Measurements from ENCODE around the gene HSPBAP1.
A peak's percentile ranks its signal among the peaks of the same experiment; 100 is the strongest.
"Not testable (repeated sequence)": the region's sequence is repeated elsewhere in the genome, so short reads cannot be mapped to it uniquely, and the experiment has no call there.

The HSPBAP1 gene

DNA sequence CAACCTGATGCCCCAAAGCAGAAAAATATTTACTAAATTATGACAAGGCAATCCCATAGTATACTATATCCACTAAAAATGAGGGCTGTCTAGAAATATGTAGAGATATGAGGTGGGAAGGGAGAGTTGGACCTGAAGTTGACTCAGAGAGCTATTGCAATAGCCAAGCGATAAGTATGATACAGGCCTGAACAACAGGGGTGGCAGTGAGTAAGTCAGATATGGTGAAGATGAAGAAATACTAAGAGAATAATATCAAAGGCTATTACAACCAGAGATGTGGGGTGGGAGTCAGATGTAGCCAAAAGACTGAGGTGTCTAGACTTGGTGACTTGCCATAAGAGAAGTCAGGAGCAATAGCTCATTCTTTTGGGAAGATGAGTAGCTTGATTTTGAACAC, 9.2 kb downstream of the HSPBAP1 start:
- DNase-seq (ENCODE audit: low spot score): no peak

DNA sequence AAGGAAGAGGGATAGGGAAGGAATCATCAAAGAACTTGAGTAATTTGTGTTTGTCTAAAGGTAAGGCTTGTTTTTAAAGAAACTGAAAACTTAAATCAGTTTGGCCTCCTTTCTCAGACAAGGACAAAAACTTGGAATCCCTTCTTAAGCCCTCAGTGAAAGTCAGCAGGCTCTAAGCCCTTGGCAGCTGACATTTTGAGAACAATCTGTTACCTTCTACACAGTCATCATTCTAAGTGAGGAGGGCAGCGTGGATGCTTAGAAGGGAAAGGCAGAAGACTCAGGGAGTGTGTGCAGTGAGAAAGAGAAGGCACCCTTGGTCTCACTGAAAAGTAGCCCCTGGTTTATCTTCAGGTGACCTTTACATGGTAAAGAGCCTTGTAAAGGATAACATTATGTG, 10.8 kb downstream of the HSPBAP1 start:
- peak; percentile 34 for DNase-seq (ENCODE audit: low spot score)

DNA sequence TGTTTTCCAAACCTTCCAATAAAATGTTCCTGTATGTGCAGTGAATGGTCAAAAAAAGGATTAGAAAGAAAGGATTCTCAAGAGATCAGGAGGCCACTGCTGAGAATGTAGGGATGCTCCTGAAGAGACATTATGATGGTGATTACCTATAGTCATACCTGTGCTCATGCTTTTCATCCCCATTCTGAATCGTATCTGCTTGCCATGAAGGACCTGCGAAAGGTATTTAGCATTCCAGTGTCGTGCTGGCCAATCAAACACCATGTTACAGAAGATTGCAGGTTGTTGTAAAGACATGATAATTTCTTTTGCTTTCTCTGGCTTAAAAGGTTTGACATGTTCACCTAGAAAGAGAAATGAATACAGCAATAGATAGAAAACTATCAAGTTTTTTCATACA, 16.1 kb downstream of the HSPBAP1 start:
- no peak for DNase-seq (ENCODE audit: low spot score)

DNA sequence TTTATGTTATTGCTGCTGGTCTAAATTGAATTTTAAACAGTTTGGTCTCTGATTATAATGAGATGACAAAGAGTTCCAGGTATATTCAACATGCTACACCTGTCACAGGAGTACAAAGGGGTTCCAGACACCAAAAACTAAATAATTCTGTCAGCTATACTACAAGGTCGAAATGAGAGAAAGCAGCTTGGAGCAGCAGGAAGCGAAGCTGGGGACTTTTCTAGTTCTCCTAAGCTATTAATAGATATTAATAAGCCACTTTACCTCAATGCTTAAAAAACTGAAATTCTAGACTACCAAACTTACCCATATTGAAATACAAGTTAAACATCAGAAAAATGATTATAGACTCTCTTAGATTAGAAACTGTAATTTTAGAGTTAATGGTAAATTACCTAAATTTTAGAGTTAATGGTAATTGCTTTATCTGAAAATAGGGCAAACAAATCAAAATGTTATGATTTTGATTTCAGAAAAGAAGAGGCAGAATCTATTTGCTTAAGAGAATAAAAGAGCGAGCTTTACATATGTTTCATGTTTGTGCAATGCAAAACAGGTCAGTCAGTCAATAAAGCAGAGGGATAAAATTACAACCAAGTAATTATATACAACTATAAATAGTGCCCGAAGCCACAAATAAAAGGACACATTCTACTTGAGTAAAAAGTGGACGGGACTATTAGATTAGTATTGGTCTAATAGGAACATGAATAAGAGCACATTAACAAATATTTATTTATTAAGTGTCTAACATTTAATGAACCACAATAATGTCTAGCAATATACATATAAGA, 16.8 kb downstream of the HSPBAP1 start:
- DNase-seq (ENCODE audit: low spot score): no peak

DNA sequence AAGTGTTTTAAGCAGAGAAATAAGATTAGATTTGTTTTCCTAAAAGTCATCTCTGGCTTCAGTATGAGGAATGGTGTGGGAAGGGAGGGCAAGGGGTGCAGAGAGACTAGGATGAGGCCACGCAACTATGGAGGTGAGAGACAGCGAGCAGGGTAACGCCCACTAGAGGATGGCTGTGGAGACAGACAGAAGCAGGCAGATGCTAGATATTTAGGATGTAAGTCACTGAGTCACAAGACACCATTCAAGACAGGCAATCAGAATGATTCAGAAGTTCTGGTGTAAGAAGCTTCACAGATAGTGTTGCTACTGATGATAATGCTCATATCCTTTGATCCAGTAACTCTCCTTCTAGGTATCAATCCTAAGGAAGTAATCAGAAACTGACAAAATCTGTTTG, 19.1 kb downstream of the HSPBAP1 start:
- no peak for DNase-seq (ENCODE audit: low spot score)

DNA sequence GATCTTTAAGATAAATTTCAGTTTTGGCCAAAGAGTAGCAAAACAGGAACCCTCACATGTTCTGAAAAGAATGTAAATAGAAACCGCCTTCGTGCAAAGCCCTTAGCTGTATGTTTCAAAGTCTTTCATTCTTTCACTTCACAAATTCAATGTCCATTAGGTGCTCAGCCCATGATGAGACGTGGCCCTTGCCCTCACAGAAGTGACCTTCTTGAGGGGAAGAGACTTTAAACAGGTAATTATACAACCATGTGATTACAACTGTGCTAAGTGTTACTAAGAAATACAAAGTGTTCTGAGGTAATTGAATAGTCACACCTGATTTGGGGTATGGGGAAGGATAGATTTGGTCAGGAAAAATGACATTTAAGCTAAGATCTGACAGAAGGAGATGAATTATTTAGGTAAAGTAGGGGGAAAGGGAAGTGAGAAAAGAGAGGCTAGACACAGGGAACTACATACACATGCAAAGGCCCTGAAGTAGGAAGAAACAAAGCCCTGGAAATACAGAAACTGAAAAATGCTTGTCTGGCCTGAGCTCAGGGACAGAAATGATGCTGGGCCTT, 19.6 kb downstream of the HSPBAP1 start:
- DNase-seq (ENCODE audit: low spot score): peak; percentile 47

DNA sequence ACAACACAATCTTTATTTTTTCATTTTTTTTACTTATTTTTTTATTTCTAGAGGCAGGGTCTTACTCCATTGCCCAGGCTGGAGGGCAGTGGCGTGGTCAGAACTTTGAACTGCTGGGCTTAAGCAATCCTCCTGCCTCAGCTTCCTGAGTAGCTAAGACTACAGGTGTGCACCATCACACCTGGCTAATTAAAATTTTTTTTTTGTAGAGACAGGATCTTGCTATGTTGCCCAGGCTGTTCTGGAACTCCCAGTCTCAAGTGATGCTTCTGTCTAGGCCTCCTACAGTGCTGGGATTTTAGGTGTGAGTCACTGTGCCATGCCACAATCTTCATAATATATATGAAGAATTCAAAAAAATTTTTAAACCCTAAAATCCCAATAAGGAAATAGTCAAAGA, 20.8 kb downstream of the HSPBAP1 start:
- no peak for DNase-seq (ENCODE audit: low spot score)

DNA sequence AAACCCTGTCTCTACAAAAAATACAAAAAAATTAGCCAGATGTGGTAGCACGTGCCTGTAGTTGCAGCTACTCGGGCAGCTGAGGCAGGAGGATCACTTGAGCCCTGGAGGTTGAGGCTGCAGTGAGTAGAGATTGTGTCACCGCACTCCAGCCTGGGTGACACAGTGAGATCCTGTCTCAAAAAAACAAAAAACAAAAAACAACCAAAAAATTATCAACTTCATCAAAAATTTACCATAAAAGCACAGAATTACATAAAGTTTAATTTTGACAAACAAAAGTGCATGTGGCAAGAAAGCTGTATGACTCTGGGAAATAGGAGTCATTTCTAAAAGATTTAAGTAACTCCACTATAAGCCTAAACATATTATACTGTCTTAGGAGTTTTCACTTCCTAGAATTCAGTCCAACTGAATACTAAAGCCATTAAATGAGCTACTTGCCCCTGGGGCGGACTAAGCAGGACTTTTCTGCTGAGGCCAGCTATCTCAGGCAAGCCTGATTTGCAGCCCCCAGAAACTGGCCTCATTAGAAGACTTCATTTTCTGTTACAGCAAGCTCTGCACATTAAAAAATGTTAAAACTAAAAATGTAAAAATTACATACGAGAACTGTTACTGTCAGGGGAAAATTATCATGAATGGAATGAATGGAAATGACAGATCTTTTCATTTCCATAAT, 23.0 kb downstream of the HSPBAP1 start:
- peak; percentile 29 for DNase-seq (ENCODE audit: low spot score)

DNA sequence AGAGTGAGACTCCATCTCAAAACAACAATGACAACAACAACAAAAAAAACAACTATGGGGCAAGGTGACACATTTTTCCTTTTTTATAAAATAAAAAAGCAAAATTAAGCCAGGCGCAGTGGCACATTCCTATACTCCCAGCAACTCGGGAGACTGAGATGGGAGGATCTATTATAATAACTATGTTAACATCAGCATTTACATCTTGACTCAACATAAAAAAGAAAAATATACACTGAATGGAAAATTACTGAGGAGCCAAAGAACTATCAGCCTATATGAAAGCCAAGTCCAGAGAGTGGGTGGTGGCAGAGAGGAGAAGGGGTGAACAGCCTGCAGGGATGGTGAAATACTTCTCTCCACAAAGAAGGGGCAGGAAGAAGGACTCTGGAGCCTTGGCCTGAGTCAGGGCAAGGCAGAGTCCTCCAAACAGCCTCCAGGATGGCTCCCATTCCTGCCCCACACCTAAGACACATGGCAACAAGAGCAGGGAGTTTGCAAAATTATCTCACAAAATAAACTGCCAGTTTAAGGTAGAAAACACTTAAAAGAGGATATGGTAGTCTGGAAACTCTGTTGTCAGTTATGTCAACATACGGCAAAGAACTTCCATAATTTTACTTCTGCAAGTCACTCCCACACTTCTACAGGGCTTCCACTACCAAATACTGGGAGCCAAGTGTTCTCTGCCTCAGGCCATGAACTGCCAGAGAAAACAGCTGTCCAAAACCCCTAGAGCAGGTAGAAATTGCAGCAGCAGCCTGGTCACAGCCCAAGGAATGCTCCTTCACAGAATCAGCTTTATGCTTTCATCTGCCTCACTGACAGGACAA, 25.9 kb downstream of the HSPBAP1 start:
- no peak for DNase-seq (ENCODE audit: low spot score)

DNA sequence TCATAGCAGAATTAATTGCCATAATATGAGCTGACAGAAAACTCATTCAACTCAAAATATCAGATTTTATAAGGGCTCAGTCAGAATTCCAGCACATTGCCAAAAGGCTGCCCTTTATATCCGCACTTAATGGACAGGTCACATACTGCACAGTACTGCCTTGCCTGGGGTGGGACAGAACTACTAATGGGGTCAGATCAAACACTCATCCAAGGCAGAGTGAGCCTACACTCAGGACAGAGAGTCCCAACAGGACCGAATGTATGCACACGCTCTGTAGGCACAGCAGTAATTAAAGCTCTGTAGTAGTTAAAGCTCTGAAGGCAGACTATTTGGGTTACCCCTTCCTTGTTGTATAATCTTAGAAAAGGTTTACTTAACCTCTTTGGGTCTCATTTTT, 27.2 kb downstream of the HSPBAP1 start:
- no peak for DNase-seq (ENCODE audit: low spot score)

DNA sequence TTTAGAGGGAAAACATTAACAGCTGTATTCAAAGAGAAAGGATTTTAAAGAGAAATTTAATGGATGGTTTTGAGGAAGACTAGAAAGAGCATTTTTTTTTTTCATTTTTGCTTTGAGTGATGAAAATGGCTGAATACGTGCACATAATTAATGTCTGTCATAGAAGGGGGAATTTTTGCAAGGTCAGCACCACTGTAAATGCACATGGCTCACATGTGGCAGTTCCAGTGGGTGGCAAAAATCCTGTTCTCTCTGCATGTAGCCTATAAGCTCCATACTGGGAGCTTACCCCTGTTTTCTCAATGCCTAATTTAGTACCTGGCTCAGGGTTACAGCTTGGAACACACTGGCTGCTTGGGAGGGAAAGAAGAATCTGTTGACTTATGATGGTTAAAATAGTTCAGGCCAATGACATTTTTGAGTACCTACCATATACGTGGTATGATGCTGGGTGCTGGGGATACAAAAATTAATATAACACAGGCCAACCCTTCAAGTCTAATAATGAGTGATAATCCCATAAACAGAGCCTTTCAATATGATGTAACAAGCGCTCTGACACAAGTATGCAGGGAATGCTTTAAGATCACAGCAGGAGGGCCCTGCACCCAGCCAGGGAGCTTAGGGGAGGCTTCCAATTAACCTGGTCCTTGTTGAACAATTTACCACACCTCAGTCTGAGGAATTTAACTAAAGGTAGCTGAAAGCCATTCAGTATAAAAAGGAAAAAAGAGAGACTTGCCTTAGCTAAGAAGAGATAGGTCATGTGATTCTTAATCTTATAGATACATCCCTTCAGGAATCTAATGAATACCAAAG, 33.0 kb downstream of the HSPBAP1 start:
- no peak for DNase-seq (ENCODE audit: low spot score)

DNA sequence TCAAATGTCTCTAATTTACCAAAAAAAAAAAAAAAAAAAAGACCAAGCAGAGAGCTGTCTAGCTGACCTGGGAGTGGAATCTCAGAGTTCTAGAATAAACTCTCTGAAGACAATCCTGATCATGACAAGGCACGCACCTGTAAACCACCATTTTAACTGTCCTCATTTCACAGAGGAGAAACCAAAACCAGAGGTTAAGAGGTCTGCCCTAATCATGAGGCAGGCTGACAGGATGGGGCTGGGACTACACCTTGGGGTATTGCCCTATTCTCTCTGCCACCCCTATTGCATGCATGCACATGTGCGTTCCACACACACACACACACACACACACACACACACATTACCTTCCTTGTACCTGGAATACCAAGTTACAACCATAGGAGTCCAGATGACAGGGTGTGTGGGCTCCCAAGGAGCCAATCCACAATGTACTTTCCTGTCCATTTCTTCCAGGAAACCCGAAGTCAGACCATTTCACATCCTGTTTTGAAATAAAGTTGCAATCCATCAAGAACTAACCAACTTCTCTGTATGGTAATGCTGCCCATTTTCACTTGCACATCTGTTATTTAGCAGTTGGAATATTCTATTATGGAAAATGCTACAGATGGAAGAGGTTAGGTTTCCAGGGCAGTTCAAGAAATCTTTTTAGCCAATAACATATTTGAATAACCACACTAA, 34.6 kb downstream of the HSPBAP1 start:
- peak; percentile 20 for DNase-seq (ENCODE audit: low spot score)

DNA sequence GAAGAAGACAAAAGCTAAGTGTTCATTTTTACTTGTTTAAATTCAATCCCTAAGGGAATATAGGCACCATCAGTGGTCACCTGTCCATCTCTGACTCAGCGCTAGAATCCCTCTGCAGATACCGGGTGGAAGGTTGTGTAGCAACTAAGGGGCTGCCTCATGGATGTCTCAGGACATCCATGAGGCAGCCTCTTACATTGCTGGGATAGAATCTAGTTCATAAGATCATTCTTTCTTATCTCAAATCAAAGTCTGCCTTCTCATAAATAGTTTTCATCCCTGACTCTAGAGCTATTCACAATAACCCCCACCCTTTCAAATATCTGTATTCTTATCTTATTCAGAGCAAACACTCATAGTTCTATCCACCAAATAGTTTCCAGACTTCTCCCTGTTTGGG, 38.1 kb downstream of the HSPBAP1 start:
- DNase-seq (ENCODE audit: low spot score): no peak

DNA sequence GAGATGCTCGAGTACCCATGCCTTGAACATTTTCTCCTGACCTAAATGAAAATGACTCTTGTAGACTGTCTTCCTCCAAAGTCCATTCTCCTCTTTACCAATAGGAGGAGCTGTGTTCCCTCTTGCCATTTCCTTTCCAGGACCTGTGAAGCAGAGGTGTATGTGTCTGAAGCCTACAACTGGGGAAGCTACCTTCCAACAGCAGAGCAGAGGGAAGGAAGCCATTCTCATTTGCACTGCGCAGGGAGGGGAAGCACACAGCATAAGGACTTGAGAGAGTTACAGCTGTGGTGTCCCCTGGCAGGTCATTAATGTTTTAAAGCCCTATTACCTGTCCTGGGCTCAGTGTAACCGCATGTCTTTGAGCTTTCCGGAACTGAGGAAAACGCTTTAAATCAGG, 38.7 kb downstream of the HSPBAP1 start:
- peak; percentile 28 for DNase-seq (ENCODE audit: low spot score)

DNA sequence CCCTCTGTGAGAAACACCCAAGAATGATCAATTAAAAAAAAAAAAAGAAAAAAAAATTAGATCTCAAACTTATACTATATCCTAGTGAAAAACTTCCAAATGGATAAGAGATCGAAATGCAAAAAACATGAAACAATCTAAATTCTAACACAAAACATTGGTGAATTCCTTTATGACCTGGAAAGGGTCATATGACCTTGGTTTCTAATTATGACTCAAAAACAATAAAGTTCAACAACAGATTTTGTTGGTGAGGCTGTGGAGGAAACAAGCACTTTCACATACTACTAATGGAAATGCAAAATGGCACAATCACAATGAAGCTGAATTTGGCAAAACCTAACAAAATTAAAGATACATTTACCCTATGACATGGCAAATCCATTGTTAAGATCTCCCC, 45.3 kb downstream of the HSPBAP1 start:
- DNase-seq (ENCODE audit: low spot score): no peak

DNA sequence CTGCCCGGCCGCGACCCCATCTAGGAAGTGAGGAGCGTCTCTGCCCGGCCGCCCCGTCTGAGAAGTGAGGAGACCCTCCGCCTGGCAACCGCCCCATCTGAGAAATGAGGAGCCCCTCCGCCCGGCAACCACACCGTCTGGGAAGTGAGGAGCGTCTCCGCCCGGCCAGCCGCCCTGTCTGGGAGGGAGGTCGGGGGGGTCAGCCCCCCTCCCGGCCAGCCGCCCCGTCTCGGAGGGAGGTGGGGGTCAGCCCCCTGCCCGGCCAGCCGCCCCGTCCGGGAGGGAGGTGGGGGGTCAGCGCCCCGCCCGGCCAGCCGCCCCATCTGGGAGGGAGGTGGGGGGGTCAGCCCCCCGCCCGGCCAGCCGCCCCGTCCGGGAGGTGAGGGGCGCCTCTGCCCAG, 46.3 kb downstream of the HSPBAP1 start:
- not testable (repeated sequence) for DNase-seq (ENCODE audit: low spot score)

DNA sequence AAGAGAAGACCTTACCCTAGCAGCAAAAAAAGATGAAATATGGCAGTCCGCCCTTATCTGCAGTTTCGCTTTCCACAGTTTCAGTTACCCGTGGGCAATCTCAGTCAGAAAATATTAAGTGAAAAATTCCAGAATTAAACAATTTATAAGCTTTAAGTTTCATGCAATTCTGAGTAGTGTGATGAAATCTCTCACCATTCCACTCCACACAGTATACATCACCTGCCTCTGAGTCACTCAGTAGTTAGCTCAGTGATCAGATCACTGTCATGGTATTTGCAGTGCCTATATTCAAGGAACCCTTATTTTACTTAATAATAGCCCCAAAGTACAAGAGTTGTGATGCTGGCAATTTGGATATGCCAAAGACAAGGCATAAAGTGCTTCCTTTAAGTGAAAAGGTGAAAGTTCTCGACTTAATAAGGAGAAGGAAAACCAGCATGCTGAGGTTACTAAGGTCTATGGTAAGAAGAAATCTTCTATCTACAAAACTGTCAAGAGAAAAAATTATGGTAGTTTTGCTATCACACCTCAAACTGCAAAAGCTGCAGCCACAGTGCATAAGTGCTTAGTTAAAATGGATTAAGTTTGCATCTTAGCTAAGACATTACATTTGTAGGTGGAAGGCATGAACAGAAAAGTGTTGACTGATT, 48.1 kb downstream of the HSPBAP1 start:
- DNase-seq (ENCODE audit: low spot score): no peak

DNA sequence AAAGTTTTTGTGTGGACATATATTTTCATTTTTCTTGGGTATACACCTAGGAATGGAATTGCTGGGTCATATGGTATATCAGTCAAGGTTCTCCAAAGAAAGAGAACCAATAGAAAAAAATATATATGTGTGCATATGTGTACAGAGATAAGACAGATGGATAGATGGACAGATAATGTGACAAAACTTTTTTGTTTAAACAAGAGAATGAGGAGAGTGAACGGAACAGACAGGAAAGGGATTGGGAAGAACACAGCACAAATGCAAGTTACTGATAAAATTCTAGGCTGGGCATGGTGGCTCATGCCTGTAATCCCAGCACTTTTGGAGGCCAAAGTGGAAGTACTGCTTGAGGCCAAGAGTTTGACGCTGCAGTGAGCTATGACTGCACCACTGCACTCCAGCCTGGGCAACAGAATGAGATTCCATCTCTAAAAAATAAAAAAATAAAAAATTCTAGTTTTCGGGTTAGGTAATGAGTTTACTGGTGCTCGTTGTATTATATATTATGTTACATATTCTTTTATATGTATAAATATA, 50.0 kb downstream of the HSPBAP1 start:
- DNase-seq (ENCODE audit: low spot score): no peak

DNA sequence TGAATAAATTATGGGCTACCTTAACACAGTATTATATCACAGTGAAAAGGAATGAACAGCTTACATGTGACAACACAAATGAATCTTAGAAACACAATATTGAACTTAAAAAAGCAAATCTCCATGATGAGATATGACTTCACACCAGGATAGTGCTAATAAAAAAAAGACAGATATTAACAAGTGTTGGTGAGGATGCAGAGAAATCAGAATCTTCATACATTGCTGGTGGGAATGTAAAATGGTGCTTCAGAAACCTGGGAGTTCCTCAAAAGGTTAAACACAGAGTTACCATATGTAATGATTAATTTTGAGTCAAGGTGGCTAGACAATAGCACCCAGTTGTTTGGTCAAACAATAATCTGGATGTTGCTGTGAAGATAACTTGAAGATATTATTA, 51.4 kb downstream of the HSPBAP1 start:
- DNase-seq (ENCODE audit: low spot score): no peak

DNA sequence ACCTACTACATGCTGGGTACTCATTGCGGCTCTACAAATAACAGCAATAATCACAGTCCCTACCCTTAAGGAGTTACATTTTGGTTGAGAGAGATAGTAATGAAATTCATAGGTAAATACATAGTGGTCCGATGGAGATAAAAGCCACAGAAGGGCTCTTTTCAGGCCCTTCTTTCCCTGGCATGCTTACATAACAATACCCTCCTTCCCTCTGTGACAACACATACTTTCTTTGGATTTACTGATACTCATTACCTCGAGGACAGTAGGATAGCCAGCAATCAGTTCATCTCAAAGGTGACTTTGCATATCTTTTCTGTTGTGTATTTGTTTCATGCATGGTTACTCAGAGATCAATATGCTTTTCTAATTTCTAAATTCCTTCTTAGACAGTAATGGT, 54.5 kb downstream of the HSPBAP1 start:
- no peak for DNase-seq (ENCODE audit: low spot score)

All from pons (tissue), 1 donor.